GM19238 (cell line): Measurements from ENCODE around the gene DISC1.
"Not testable (repeated sequence)": the region's sequence is repeated elsewhere in the genome, so short reads cannot be mapped to it uniquely, and the experiment has no call there.

Source experiments
- DNase-seq: peaks from one replicate; pipeline ENCODE4 v3.0.0; 2011; ENCODE audit warnings: low spot score; ENCODE audit not compliant: insufficient read length

The DISC1 gene

DNA sequence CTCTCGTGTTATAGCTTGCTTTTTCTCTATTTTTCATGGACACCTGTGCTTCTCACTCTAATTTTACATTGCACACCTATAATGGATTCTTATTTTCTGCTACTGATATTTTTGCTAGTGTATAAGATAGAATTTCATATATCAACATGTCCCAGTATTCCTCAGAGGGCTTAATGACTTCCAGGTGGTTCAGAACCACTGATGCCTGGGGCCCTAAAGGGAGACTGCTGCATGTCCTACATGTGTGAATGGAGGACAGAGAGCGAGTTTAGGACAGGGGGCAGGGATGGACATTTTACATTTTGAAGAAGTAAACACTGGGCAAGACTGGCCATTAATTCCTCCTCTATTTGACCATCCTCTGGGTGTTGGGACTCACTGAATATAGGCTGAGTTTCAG is 100.6 kb downstream of the DISC1 start:
- no peak for DNase-seq

DNA sequence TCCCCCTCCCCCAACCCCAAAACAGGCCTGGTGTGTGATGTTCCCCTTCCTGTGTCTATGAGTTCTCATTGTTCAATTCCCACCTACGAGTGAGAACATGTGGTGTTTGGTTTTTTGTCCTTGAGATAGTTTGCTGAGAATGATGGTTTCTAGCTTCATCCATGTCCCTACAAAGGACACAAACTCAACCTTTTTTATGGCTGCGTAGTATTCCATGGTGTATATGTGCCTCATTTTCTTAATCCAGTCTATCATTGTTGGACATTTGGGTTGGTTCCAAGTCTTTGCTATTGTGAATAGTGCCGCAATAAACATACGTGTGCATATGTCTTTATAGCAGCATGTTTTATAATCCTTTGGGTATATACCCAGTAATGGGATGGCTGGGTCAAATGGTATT is 102.4 kb downstream of the DISC1 start:
- not testable (repeated sequence) for DNase-seq

DNA sequence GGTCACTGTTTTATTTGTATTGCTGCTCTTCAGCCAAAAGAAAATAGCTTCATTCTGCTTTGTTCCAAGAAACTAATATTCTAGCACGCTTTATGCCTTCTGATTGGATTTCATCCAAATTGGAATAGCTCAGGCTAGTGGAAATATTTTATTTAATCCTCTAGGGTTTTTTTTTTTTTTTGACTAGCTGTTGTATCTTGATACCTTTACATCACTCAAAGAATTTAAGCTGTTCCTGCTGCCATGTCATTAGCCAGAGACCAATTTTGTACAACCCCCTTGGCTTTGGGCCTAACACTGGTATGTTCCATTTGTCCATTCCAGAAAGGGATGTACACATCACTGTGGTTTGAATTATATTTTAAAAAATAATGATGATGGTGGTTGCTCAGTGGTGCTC is 103.0 kb downstream of the DISC1 start:
- DNase-seq: no peak

DNA sequence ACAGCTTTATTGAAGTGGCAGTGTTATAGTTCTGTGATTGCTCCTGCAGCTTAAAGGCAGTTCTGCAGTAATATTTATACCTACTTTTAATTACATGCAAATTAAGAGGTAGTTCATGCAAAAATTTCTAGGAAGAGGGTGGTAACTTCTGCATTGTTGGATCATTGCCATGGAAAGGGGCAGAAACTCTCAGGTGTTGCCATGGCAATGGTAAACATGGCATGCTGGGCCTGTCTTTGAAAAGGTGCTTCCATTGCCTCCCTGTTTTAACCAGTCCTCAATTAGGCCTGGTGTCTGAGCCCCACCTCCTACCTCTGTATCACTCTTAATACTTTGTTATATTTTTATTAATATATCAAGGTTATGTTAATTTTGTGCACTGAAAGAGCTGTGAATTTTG is 104.7 kb downstream of the DISC1 start:
- DNase-seq: no peak

DNA sequence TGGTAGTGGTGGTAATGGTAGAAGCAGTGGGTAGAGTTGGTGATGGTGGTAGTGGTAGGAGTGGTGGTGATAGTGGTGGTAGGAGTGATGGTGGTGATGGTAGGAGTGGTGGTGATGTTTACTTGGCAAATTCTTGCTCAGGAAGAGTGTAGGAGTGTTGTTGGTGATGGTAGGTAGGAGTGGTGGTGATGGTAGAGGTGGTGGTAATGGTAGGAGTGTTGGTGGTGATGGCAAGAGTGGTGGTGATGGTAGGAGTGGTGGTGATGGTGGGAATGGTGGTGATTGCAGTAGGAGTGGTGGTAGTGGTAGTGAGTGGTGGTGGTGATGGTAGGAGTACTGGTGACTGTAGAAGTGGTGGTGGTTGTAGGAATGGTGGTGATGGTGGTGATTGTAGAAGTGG is 106.5 kb downstream of the DISC1 start:
- no peak for DNase-seq

DNA sequence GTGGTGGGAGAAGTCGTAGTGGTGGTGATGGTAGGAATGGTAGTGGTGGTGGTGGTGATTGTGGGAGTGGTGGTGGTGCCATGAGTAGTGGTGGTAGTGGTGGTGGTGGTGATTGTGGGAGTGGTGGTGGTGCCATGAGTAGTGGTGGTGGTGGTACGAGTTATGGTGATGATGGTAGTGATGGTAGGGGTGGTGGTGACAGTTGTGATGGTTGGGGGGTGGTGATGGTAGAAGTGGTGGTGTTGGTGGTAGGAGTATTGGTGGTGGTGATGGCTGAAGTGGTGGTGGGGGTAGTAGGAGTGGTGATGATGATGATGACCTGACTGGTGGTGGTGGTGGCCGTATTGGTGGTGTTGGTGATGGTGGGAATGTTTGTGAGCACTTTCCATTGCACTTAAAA is 107.1 kb downstream of the DISC1 start:
- DNase-seq: no peak

DNA sequence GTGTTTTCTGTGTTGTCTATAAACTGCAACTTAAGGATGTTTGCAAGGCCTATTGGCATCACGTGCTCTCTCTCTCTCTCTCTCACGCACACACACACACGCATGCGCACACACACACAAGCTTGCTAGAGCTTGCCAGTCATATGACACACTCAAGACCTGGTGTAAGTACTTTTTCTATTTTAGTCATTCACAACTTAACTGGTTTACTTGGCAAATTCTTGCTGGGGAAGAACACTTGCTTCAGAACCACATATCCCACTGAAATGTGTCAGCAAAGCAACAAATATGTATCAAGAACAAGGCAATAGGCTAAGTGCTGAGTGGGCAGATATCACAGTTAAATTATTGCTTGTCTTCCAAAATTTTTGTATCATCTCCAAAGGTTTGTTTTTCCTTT is 107.8 kb downstream of the DISC1 start:
- DNase-seq: no peak

DNA sequence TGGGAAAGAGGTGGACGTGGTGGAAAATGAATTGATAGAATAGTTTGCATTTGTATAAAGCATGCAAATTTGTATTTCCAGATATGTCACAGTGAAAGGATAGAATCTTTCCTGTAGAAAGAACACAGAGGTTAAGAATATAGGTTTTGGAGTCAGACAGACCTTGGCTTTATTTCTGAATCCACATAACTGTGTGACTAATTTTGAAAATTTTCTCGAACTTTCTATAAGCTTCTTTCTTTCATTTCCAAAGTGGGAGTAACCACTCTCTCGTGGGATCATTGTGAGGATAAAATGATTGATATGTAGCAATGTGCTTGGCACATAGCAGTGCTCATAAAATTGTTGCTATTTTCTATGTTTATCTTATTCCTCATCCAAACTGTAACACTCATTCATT is 108.8 kb downstream of the DISC1 start:
- no peak for DNase-seq

DNA sequence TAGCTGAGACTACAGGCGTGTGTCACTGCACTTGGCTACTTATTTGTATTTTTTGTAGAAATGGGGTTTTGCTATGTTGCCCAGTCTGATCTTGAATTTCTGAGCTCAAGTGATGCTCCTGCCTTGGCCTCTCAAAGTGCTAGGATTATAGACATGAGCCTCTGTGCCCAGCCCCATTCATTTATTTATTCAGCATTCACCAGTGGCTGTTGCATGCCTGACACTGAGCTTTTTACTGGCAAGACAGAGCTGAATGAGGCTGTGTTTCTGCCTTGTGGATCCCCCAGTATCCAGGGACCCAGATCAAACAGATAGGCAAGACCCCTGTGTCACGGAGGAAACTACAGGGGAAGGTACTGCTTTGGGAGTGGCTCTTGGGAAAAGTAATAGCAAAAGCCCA is 109.4 kb downstream of the DISC1 start:
- DNase-seq: no peak

DNA sequence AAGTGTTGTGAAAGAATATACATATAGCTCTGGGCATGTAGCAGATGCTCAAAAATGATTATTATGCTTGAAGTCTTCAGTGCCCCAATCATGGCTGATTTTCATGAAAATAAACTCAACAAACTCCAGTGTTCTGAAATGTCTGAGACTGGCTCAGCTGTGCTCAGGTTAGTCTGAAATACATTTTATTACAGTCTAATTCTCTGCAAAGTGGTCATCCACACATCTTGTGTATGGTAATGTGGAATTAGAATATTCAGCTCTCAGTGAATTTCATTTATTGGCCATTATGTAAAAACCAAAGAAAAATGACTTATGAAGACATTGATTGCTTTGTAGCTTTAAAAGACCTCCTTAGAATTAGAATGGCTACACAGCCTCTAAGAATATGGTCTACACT is 109.9 kb downstream of the DISC1 start:
- DNase-seq: no peak

DNA sequence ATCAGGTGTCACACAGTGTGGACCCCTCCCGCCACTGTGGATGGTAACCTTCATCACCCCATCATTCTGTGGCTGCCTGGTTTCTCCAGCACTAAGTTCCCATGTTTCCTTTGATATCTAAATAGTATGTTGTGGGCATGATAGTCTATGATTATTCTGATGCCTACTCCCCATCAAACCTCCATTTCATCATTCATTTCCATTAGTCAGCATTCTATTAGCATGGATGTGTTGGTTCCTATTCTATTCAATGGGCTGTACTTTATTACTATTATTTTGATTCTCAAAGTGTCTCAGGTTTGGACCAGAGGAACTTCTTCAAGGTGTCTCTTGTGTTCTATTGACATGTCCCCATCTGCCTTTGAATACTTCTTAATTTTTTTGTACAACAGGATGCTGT is 112.0 kb downstream of the DISC1 start:
- DNase-seq: no peak

DNA sequence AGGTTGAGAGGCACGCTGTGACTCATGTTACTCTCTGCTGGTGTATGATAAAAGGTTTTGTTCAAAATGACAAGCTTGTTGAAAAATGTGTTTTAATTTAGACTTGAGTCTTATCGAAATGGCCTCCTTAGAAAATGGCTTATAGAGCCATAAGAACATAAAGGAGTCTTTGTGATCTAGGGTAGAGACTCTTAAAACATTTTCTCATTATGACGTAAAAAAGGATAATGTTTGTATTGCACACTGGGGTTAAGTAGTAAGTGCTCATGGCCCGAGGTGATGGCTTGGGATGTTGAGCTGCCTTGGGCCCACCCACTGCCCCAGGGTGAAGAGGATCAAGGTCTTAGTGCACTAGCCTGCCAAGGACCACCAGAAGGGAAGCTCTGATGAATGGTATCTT is 117.4 kb downstream of the DISC1 start:
- no peak for DNase-seq

DNA sequence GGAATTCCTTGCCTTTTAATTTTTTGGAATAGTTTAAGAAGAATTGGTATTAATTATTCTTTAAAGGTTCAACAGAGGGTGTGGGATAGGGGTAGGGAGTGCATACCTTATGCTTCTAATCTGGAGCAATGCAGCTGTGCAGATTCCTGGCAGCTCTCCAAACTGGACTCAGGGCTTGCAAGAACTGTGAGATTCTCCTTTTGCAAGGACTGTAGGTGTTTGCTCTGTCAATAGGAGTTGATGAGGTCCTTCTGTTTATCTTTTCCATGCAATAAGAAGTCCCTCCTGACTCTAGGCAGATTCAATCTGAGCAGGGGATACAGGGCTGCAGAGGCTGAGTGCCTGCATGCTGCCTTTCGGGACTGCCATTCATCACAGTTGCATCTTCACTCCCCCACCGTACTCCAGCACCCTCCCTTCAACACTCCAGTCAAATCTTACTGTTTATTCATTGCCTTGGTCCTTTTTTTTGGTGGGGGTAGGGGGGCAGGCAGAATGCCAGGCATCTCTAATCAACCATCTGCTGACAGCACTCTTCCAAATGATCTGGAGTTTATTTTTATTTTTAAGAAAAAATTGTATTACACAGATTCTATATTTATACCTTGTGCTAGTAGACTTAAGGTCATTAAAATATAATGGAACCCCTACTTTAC is 122.3 kb downstream of the DISC1 start:
- DNase-seq: no peak

DNA sequence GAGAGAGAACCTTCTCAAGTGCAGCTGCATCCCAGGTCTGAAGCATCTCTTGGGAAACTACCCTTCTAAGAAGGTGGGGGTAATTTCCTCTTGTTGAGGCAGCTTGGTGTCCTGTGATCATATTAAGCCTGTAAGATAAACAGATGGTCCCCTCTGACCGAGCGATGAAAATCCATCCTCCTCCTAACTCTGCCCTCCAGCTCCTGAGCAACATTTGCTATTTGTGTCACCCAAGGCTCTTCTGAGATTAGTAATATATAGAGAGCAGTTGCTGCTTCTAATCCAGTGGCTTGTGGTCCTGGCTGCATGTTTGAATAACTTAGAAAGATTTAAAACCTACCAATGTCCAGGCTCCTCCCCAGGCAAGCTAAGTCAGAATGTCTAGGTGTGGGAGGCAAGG is 123.7 kb downstream of the DISC1 start:
- no peak for DNase-seq

DNA sequence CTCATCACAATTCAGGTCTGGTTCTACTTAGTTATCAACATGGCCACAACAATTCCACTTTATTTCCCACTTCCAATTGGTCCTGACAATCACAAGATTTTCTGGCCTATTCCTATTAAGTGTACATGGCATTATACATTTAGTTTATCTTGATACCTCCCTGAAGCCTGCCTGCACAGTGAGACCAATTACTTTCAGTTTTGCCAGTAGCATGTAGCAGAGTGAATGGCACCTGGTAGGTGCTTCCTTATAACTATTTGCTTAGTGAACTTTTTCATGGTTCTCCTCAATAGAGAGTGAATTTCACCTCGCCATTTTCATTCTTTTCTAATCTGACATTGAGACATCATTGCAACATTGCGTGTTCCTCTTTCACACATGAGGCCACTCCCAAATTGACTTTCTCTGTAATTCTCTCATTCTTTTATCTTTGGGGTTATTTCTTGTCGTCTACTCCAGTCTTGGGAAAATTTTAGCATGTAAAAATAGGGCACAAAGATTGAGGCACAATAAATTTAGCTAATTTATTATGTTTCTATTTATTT is 124.3 kb downstream of the DISC1 start:
- DNase-seq: no peak

DNA sequence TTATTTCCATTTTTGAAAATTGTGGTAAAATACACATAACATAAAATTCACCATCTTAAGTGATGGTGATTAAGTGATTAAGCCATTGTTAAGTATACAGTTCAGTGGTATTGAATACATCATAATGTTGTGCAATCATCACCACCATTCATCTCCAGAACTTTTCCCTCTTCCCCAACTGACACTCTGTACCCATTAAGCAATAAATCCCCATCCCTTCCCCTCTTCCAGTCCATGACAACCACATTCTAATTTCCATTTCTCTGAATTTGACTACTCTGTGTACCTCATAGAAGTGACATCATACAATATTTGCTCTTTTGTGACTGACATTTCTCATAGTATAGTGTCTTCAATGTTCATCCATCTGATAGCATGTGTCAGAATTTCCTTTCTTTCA is 124.8 kb downstream of the DISC1 start:
- no peak for DNase-seq

DNA sequence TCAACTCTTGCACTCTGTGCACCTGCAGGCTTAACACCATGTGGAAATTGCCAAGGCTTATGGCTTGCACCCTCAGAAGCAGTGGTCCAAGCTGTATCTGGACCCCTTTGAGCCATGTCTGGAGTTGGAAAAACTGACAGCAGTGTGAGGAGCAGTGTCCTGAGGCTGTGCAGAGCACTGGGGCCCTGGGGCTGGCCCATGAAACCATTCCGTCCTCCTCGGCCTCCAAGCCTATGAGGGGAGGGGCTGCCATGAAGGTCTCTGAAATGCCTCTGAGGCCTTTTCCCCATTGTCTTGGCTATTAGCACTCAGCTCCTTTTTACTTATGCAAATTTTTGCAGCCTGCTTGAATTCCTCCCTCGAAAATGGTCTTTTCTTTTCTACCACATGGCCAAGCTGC is 126.7 kb downstream of the DISC1 start:
- no peak for DNase-seq

DNA sequence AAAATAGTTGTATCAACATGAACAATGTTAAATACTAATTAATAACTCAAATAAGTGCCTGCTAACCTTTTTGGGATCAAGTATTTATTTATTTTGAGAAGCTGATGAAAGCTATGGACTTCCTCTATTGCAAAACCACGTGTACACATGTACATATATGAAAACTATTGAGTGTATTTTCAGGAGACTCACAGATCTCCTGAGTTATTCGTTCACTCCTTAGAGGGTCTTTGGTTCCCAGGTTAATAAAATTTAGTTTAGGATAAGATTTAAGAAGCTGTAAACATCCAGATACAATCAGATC is 130.5 kb downstream of the DISC1 start:
- DNase-seq: no peak

DNA sequence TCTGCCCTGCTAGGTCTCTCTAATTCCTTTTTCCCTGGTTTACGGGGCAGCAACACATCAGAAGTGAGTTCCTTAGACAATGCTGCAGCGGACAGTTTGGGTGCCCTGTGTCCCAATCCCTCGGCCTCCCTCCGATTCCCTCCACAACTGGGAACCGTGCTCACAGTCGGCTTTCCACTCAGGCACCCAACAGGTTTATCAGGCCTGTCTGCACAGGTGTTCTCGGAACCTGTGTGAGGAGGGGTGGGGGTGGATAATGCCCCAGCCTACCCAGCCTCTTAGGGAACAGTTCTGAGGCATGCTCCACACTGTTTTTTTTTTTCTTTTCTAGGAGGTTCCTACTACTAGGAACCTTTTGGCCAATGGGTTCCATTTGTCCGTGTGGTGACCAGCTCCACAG is 131.2 kb downstream of the DISC1 start:
- DNase-seq: no peak

DNA sequence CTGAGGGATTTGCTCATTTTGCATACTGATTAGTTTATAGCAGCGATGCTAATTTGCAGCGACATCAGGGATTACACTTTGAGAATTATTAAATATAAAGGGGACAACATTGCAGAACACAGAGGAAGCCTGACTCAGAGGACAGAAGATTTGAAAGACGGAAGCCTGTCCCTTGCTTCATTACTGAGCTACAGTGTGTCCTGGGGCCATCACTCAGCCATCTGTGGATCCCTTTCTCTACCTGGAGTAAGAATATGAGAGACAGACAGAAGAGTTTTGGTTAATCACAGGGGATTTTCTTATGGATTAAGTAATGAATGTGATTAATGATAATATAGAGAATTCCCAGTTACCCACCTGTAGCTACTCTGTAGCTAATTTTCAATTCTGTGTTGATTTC is 134.7 kb downstream of the DISC1 start:
- no peak for DNase-seq

DNA sequence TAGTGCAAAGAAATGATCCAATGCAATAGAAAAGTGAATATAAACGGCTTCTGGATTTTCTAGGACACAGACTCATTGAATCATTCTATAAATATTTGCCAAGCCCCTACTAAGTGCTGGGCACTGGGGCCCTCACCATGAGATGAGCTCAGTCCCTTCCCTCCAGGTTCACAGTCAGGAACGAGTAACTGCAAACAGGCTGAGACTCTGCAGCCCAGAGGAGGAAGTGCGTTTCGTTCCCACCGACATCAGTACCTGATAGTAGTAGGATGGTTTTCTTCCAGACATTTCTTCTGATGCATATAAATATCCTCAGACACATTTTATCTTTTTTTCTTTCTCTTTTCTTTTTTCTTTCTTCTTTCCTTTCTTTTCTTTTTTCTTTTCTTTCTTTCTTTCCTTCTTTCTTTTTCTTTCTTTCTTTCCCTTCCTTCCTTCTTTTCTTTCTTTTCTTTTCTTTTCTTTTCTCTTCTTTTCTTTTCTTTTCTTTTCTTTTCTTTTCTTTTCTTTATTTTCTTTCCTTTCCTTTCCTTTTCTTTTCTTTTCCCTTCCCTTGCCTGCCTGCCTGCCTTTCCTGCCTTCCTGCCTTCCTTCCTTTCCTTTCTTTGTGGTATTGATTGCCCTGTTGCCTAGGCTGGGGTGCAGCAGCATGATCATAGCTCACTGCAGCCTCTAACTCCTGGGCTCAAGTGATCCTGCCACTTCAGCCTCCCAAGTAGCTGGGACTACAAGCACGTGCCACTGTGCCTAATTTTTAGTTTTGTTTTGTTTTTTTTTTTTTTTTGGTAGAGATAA is 135.4 kb downstream of the DISC1 start:
- no peak for DNase-seq

DNA sequence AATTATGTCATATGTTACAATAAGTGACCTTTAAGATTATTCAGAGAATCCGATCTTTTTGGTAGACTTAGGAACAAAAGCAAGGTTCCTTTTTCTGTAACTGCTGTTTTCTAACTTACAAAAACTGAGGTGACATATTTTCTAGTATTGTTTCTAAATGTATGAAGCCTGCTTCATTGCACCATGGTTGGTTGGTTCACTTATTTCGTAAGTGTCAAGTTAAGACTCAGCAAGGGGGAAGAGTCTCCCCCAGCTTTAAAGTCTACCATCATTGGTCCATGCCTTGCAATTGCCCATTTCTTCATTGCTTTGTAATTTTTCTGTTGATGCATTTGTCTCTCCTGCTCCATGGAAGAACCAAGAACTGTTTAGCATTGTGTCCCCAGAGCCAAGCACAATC is 136.9 kb downstream of the DISC1 start:
- no peak for DNase-seq

DNA sequence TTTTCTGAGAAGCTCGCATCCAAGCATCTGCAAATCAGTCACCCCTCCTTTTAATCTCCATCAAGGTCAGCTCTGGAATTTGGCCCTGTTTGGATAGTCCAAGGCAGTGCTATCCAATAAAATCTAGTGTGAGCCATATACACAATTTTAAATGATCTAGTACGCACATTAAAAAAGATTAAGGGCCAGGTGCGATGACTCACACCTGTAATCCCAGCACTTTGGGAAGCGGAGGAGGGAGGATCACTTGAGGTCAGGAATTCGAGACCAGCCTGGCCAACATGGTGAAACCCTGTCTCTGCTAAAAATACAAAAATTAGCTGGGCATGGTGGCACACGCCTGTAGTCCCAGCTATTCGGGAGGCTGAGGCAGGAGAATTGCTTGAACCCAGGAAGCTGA is 139.2 kb downstream of the DISC1 start:
- DNase-seq: not testable (repeated sequence)
